Measurements from ENCODE around the gene TPSG1.
"Not testable (repeated sequence)": the region's sequence is repeated elsewhere in the genome, so short reads cannot be mapped to it uniquely, and the experiment has no call there.

Gene TPSG1

DNA sequence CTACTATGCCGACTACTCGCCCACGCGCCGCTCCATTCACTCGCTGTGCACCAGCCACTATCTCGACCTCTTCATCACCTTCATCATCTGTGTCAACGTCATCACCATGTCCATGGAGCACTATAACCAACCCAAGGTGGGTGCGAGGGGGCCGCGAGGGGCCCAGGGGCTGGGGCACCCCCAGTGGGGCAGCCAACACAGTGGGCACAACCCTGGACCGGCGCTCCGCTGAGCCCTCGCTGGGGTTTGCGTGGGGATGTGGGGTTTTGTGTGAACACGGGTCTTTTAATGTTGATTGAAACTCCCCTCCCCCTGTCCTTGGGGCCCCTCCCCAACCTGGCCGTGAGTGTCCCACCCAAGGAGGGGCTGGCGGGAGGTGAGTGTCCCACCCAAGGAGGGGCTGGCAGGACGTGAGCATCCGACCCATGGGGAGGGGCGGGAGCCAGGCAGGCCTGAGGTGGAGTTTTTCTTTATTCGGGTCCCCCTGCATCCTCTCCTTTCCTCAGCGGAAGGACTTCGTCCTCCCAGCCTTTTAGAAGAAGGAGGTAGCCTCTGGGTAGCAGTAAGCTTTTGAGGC, 11.2 kb downstream of the TPSG1 start:
- DNase-seq, result no peak

DNA sequence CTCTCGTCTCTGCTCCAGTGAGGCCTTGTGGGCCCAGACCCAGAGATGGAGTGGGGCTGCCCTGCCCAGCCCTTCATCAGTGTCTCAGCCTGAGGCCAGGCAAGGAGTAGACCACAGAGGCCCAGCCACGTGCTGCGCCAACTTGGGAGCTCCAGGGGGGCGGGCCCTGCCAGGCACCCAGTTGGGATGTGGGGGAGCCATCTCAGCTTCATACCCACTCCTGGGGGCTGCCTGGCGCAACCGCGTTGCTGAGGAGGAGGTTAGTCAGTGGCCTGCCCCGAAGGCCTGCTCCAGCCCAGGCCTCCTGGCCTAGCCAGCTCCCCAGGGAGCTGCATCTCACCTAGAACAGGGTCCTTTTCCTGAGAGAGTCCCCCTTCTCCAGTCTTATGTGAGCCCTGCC, 11.8 kb downstream of the TPSG1 start:
- DNase-seq, result no peak

DNA sequence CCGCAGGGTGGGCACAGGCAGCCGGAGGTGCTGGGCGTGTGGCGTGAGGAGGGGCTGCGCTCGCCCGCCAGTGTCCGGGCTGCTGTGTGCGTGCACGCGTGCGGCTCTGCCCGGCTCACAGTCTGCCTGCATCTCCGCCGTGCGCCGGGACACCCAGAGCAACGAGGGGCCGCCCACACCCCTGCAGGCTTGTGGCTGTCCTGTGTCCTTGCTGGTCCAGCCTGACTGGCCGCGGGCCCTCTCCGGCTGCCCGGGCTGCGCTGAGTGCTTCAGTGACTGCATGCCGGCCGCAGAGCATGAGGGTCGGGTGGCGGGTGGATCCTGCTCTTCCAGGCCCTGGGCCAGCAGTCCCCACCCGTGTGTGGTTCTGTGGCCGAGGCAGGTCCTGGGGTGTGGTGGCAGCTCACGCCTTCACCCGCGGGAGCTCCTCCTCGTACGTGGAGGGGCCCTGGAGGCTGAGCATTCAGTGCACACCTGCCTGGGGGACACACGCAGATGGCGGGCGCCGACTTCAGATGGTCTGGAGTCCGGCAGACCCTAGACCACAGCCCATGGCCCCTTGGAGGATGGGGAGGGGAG, 12.4 kb downstream of the TPSG1 start:
- DNase-seq, result no peak

DNA sequence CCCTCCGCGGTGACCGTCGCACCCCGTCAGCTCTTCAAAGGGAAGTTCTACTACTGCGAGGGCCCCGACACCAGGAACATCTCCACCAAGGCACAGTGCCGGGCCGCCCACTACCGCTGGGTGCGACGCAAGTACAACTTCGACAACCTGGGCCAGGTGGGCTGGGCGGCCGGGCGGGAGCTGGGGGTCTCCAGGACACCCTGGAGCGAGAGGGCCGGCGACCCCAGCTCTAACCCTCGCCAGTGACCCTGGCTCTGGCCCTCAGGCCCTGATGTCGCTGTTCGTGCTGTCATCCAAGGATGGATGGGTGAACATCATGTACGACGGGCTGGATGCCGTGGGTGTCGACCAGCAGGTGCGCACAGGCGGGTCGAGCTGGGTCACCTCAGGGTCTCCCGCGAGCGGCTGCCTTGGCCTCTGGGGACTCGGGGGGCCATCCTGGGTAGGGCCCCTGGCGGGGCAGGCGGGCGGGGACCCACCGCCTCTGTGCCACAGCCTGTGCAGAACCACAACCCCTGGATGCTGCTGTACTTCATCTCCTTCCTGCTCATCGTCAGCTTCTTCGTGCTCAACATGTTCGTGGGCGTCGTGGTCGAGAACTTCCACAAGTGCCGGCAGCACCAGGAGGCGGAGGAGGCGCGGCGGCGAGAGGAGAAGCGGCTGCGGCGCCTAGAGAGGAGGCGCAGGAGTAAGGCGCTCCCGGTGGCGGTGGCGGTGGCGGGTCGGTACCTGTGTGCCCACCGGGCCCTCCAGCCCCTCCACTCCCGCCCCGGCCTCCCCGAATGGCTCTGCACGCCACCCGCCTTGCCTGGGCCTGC, 13.4 kb downstream of the TPSG1 start:
- no peak for DNase-seq

DNA sequence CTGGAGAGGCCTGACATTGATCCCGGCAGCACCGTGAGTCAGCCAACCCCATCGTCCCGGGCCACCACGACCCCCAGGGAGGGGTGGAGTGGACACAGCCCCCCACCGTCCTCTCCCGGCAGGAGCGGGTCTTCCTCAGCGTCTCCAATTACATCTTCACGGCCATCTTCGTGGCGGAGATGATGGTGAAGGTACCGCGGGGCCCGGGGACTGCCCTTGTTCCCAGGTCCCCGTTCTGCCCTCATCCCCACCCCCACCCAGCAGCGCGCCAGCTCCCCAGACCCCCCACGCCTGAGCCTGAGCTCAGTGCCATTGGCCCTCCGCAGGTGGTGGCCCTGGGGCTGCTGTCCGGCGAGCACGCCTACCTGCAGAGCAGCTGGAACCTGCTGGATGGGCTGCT, 14.6 kb downstream of the TPSG1 start:
- no peak for DNase-seq

DNA sequence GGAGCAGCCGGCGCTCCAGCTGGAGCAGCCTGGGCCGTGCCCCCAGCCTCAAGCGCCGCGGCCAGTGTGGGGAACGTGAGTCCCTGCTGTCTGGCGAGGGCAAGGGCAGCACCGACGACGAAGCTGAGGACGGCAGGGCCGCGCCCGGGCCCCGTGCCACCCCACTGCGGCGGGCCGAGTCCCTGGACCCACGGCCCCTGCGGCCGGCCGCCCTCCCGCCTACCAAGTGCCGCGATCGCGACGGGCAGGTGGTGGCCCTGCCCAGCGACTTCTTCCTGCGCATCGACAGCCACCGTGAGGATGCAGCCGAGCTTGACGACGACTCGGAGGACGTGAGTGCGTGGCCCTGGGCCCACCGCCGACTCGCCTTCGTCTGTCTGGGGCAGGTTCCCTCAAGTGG, 16.0 kb downstream of the TPSG1 start:
- DNase-seq, result no peak

DNA sequence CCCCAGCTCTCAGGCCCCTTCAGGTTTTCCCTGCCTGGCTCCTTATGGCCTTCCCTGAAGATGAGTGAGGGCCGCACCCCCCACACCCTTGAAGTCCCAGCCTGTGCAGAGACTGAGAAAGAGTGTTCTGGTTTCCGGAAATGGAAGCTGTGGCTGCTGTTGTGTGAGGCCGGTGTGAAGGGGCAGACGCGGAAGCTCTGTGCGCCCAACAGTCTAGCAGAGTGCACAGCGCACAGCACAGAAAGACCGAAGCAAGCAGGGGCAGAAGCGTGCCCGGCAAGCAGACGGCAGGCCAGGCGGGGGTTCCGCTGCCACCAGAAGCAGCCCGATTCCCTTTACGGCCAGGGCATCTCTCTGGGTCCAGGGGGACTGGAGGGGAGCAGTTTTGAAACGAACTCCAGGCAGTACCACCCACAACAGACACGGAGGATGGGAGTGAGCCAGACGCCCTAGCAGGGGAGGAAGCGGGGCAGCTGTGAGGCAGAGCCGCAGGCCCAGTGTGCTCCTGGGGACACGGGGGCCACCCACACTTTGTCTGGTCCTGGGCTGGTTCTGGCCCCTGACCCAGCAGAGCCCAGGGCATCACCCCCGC, 16.7 kb downstream of the TPSG1 start:
- DNase-seq, result no peak

DNA sequence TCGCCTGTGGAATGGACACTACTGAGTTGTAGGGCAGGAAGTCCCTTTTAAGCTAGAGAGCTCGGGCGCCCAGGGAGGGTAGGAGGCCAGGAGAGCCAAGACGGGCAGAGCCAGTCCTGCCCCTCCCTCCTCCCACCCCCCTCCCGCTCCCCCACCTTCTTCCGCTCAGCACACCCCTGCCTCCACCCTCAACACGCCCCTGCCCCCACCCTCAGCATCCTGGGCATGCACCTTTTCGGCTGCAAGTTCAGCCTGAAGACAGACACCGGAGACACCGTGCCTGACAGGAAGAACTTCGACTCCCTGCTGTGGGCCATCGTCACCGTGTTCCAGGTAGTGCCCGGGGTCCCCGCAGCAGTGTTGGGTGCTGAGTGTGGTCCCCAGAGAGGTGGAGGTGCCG, 18.3 kb downstream of the TPSG1 start:
- no peak for DNase-seq

DNA sequence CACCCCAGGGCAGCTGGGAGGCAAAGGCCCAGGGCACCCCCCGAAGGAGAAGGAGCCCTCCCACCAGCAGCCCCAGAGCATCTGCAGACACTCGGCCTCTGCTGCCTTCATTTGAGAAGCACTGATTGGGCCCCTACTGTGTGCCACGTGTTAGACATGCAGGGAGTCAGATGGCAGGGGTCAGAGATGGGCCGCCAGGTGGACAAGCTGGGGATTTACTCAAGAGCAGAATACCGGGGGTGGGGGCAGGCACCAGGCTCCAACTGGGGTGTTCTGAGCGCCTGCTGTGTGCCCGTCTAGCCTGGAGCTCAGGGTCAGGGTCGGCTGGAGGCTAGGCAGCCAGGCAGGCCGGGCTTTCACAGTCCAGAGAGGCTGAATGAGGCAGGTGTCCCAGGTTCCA, 18.7 kb downstream of the TPSG1 start:
- no peak for DNase-seq

DNA sequence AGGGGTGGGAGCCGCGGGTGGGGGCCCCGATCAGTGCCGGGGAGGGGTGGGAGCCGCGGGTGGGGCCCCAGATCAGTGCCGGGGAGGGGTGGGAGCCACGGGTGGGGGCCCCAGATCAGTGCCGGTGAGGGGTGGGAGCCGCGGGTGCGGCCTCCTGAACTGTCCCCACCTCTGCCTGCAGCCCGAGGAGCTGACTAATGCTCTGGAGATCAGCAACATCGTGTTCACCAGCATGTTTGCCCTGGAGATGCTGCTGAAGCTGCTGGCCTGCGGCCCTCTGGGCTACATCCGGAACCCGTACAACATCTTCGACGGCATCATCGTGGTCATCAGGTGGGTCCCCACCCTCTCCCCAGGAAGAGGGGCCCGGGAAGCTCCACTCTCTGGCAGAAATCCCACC, 20.1 kb downstream of the TPSG1 start:
- no peak for DNase-seq

DNA sequence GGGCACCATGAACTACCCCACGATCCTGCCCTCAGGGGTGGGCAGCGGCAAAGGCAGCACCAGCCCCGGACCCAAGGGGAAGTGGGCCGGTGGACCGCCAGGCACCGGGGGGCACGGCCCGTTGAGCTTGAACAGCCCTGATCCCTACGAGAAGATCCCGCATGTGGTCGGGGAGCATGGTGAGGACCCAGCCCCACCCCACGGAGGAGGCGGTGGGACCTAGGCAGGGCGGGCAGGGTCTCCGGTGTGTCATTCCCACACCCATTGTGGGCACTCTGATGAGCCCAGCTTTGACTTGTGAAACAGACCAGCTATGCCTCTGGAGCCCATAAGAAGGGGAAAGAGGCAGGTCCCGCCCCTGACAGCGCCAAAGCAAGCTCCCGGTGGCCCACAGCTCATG, 22.8 kb downstream of the TPSG1 start:
- DNase-seq, result no peak

DNA sequence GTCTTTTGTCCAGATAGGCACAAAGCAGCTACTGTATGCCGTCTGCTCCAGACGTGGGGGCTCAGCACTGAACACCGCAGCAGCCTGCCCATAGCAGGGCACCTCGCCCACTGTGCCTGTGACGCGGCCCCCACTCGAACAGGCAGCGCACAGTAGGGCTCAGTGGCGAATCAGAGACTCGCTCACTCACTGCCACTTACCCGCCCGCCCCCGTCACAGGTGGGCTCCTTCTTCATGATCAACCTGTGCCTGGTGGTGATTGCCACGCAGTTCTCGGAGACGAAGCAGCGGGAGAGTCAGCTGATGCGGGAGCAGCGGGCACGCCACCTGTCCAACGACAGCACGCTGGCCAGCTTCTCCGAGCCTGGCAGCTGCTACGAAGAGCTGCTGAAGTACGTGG, 23.6 kb downstream of the TPSG1 start:
- no peak for DNase-seq

DNA sequence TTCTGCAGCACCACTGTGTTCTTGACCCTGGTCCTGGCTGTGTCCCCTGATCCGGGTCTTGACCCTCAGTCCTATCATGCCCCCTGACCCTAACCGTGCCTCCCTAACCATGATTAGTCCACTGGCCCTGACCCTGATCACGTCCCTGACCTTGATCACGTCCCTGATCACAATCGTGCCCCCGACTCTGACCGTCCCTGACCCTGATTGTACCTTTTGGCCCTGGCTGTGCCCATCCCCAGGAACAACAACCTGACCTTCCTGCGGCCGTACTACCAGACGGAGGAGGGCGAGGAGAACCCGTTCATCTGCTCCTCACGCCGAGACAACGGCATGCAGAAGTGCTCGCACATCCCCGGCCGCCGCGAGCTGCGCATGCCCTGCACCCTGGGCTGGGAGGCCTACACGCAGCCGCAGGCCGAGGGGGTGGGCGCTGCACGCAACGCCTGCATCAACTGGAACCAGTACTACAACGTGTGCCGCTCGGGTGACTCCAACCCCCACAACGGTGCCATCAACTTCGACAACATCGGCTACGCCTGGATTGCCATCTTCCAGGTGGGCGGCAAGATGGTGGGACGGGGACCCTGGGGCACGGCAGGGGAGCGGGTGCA, 24.9 kb downstream of the TPSG1 start:
- no peak for DNase-seq

DNA sequence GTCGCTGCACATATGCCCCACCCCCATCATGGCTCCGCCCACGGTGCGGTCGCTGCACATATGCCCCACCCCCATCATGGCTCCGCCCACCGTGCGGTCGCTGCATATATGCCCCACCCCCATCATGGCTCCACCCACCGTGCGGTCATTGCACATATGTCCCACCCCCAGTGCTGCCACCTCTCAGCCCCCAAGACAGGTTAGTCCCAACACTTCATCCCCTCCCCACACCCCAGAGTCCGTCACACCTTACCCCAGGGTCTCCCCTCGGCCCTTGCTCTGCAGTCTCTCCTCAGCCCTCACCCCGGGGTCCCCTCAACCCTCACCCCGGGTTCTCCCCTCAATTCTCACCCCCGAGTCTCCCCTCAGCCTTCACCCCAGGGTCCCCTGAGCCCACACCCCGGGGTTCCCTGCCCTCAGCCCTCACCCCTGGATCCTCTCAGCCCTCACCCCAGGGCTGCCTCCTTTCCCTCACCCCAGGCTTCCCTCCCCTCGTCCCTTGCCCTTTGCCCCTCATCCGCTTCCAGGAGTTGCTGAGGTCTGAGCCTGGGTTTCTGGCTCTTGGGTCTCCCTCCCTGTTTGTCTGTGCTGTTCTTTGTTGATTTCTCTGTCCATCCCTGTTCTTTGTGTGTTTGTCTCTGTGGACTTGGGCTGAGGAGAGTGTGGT, 25.6 kb downstream of the TPSG1 start:
- DNase-seq, result no peak

DNA sequence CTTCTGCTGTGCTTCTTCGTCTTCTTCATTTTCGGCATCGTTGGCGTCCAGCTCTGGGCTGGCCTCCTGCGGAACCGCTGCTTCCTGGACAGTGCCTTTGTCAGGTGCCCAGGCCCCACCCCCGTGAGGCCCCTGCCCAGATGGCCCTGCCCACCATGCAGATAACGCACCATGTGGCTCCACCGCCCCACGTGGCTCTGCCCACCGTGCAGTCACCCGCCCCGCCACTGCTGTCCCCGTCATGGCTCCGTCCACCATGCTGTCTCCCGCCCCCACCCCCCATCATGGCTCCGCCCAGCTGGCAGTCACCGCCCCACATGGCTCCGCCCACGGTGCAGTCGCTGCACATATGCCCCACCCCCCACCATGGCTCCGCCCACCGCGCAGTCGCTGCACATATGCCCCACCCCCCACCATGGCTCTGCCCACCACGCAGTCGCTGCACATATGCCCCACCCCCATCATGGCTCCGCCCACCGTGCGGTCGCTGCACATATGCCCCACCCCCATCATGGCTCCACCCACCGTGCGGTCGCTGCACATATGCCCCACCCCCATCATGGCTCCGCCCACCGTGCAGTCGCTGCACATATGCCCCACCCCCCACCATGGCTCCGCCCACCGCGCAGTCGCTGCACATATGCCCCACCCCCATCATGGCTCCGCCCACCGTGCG, 26.3 kb downstream of the TPSG1 start:
- not testable (repeated sequence) for DNase-seq

DNA sequence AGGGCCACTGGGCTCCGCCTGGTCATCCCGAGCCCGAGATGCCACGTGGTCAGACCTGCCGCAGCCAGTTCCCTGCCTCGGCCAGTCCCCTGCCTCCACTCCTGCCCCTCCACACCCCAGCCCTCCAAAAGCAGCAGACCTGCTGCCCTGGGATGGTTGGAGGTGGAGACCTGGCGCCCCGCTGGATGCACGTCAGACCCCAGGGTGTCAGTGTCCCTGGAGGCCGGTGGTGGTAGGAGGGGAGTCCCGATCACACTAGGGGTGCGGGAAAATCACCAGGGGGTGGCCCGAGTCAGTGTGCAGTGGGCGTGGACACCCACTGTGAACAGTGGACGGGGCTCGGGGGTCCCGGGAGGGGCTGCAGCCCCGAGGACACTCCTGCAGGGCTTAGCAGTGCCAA, 26.9 kb downstream of the TPSG1 start:
- no peak for DNase-seq

DNA sequence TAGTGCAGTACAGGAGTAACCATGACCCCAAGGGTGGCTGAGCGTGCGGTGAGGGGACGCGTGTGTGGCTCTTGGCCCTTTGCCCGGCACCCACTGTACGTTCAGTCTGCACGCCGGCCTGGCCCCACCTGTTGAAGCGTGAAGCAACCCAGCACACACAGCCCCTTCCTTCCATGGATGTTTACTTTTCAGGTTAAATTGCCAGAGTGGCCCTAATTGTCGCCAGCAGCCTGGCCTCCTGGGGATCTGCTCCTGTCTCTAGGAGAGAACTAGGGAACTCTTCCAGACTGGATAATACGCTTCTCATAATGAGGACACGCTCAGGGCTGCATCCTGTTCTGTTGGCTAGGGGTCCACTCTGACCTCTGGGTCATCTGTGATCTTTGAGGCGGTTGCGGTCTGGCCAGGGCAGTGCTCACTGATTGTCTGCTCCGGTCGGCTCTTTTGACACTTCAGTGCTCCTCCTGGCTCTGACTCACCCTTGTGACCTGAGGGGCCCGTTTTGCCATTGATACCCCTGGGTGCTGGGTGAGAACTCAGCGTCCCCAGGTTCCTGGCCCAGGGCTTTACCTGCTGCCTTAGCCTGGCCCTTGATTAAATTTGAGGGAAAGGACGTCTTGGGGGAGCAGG, 27.7 kb downstream of the TPSG1 start:
- DNase-seq, result peak; percentile 69

DNA sequence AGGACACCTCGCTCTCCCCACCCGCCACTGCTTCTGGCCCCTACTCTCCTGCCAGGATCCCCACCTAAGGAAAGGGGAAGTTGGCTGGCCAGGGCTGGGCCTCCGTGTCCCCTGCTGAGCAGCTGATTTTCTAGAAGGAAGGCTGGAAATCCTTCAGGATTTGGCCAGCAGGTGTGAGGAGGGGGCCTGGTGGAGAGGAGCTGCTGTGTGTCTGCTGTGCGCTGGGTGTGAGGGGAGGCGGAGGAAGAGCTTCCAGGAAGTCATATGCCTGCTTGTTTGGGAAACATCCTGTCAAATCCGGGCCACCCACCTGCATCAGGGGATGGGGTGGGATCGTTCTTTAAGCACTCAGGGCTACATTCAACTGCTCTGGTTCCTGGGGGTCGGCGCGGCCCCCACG, 28.6 kb downstream of the TPSG1 start:
- DNase-seq, result no peak

DNA sequence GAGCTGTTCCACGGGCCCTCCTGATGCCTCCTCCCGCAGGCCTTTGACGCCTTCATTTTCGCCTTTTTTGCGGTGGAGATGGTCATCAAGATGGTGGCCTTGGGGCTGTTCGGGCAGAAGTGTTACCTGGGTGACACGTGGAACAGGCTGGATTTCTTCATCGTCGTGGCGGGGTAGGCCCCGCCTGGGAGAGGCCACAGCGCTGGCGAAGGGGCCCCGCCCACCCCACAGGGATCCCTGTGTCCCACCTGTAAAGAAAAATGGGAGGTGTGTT, 29.7 kb downstream of the TPSG1 start:
- DNase-seq, result no peak

DNA sequence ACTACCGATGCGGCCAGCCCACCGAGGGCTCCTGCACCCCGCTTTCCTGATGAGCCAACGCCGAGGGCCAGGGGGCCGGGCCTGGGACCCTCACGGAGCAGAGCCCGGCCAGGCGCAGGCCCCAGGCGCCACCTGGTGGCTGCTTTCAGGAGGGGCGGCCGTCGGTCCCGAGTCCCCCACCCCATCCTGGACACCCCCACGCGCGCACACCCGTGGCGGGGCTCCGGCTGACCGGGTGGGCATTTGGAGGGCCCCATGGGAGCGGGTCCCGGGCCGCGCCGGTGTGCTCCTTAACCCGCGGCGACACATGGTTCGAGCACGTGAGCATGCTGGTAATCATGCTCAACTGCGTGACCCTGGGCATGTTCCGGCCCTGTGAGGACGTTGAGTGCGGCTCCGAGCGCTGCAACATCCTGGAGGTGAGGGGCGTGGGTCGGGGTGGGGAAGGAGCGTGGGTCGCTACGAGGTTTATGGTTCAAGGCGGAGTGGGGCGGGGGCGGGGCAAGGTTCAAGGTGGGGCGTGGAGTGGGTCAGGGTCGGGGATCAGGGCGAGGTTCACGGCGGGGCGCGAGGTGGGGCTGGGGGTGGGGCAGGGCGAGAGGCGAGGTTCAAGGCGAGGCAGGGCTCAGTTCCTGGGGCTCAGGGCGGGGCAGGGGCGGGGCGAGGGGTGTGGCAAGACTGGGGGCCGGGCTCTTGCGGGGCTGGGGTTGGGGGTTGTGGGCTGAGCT, 30.2 kb downstream of the TPSG1 start:
- DNase-seq, result no peak

DNA sequence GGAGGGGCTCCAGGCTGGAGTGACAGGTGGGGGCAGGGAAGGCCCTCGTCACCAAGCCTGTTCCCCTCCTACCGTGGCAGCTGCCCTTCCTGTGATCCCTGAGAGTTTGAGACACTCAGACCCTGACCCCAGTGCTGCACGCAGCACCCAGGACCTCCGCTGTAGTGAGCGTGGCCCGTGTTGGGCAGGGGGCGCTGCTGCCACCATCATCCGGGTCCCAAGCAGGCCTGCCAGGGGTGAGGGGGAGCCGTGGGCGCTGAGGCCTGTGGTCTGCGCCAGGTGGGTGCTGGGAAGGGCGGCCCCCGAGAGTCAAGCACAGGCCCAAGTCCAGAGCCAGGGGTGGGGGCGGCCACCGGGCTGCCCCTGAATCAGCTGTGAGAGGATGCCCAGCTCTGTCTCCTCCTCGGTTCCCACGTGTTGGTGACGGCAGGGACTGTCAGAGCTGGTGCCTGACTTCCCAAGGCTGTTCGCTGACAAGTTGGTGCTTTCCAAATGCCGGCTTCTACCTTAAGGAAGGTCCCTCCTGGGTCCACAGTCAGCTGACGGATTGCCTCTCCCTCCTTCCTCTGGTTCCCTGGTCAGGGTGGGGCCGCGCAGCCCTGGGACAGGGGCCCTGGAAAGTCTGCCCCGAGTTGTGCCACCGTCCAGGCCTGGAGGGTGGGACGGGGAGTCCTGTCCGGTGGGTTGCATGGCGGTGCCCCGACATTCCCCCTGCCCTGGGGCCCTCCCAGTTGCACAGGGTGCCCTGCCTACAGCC, 31.1 kb downstream of the TPSG1 start:
- DNase-seq, result no peak

Data from DMS79 treated with DMSO at 0.1 percent for 48 hours (cell line).